Upper lobe of left lung (tissue), 6 donors: Measurements from ENCODE around the gene COG7. TPM values are rescaled to one million over a fixed set of nuclear protein-coding genes. Genes with fewer than 3 reads are reported as not detected.

ENCODE experiments used
- ATAC-seq, 2 donors: fragments of 200-7000 bp; cut with Tn5 transposase; one replicate each; pipeline ENCODE4 v1.9.1; 2022; ENCODE audit warnings: mild to moderate bottlenecking in 2 of 2, moderate library complexity in 2 of 2; ENCODE audit not compliant: low FRiP score in 2 of 2
- DNase-seq, 2 donors: peaks; one replicate each; pipeline ENCODE4 v3.0.0-alpha.2; 2019 to 2020
- H3K27ac ChIP-seq, 4 donors: fragments of 200-600 bp; sonication (generic); one replicate each; pipeline ENCODE4 v1.5.1; 2016 to 2019
- H3K27me3 ChIP-seq, 4 donors: fragments of 200-600 bp; sonication (generic); one replicate each; pipeline ENCODE4 v1.5.1; 2017 to 2019
- H3K36me3 ChIP-seq, 4 donors: fragments of 200-600 bp; sonication (generic); one replicate each; pipeline ENCODE4 v1.5.1; 2016 to 2019
- H3K4me1 ChIP-seq, 4 donors: fragments of 200-600 bp; sonication (generic); one replicate each; pipeline ENCODE4 v1.5.1; 2018 to 2019
- H3K4me3 ChIP-seq, 4 donors: fragments of 200-600 bp; sonication (generic); one replicate each; pipeline ENCODE4 v1.5.1; 2017 to 2019; ENCODE audit warnings: mild to moderate bottlenecking in 2 of 4, moderate library complexity in 1 of 4
- H3K9me3 ChIP-seq, 4 donors: fragments of 200-600 bp; sonication (generic); one replicate each; pipeline ENCODE4 v1.5.1; 2018 to 2019
- CTCF ChIP-seq, 6 experiments: fragments of 450-650 bp in 4 of 6; fragments of 200-600 bp in 2 of 6; sonication (generic) in 2 of 6; IDR thresholded peaks; one replicate each; pipeline ENCODE4 v1.5.1; 2016 to 2019; ENCODE audit warnings: antibody characterized with exemption in 6 of 6
- EP300 ChIP-seq, 4 donors: sonication (generic); formaldehyde crosslinking; IDR thresholded peaks; one replicate each; pipeline ENCODE4 v1.5.1; 2017; ENCODE audit warnings: antibody characterized with exemption in 4 of 4, control low read depth in 2 of 4
- POLR2A ChIP-seq, 4 donors: fragments of 450-650 bp; IDR thresholded peaks; one replicate each; pipeline ENCODE4 v1.5.1; 2016 to 2017; ENCODE audit warnings: antibody characterized with exemption in 4 of 4, mild to moderate bottlenecking in 2 of 4
- POLR2AphosphoS5 ChIP-seq, 2 donors: sonication (generic); formaldehyde crosslinking; IDR thresholded peaks; one replicate each; pipeline ENCODE4 v1.5.1; 2017; ENCODE audit warnings: antibody characterized with exemption in 2 of 2
- WGBS, 2 donors: methylation state at CpG; one replicate each; pipeline ENCODE4 v1.1.5; 2017 to 2018; 5-methylcytosine and 5-hydroxymethylcytosine counted together
- total RNA-seq, 6 donors: library from RNA; depleted of rRNA in 4 of 6; stranded (reverse); fragments of >200 nt in 4 of 6; gene quantifications; one replicate each; pipeline versions ENCODE4 v1.1.0 to v1.2.1, GENCODE V29; 2016 to 2021
- donor health status: DM: no; HTN: no; CAD: no; lungs with moderate emphysema.
- donor health status: DM: no; HTN: yes; CAD: no; lungs with severe emphysema.

The COG7 gene
- total RNA-seq, 6 donors from 2014 or later: 16.9 to 61.8 (median 24.8) TPM

- WGBS, 2 donors: 93 to 97% methylated on average over 14 of the region's 14 CpGs
- Histone ChIP-seq H3K4me3 (no peak overlapping the region), H3K4me1 (peaks cover 0 to 15% (median 10%) of the 10 kb centered on the region in 4 donors), H3K9me3 (no peaks in the 10 kb centered on the region), H3K27me3 (no peaks in the 10 kb centered on the region), H3K27ac (peak overlapping the region in 1 of 4 donors; percentile 5), H3K36me3 (peaks cover 67 to 99% (median 93%) of the 10 kb centered on the region in 4 donors)
- DNase-seq: no peak
- TF ChIP-seq POLR2AphosphoS5 (IDR thresholded peaks at IDR 0.05) (no peak), CTCF (IDR thresholded peaks at IDR 0.05) (no peak), EP300 (IDR thresholded peaks at IDR 0.05) (no peak), POLR2A (IDR thresholded peaks at IDR 0.05) (no peak)
- ATAC-seq: no peak
These were observed 29.8 kb upstream of the COG7 start for GRCh38 chr16:23482778-23483177.

GRCh38 chr16:23480257-23480656 is 27.3 kb upstream of the COG7 start:
- Histone ChIP-seq H3K4me1 (no peaks in the 10 kb centered on the region), H3K27me3 (no peaks in the 10 kb centered on the region), H3K9me3 (no peaks in the 10 kb centered on the region), H3K27ac (no peak overlapping the region), H3K36me3 (peaks cover 70 to 99% (median 94%) of the 10 kb centered on the region in 4 donors), H3K4me3 (no peak overlapping the region)
- ATAC-seq (no peak), DNase-seq (no peak)
- WGBS, 2 donors: 67 to 84% methylated on average over 1 to 4 of the region's 4 CpGs
- TF ChIP-seq POLR2A (IDR thresholded peaks at IDR 0.05) (no peak), EP300 (IDR thresholded peaks at IDR 0.05) (no peak), POLR2AphosphoS5 (IDR thresholded peaks at IDR 0.05) (no peak), CTCF (IDR thresholded peaks at IDR 0.05) (no peak)

DNA sequence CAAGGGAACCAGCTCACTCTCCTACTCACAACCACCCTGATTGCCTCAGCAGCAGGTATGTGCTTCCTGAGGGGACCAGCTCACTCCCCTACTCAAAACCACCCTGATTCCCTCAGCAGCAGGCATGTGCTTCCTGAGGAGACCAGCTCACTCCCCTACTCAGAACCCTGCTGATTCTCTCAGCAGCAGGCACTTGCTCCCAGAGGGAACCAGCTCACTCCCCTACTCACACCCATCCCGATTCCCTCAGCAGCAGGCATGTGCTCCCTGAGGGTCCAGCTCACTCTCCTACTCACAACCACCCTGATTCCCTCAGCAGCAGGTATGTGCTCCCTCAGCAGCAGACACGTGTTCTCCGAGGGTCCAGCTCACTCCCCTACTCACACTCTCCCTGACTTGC is 26.1 kb upstream of the COG7 start:
- no peak for DNase-seq
- no peak for TF ChIP-seq POLR2A (IDR thresholded peaks at IDR 0.05)
- no peak for TF ChIP-seq EP300 (IDR thresholded peaks at IDR 0.05)
- no peak for TF ChIP-seq CTCF (IDR thresholded peaks at IDR 0.05)
- TF ChIP-seq POLR2AphosphoS5 (IDR thresholded peaks at IDR 0.05): no peak
- no peak overlapping the region for H3K4me3 ChIP-seq
- no peaks in the 10 kb centered on the region for H3K4me1 ChIP-seq
- H3K27ac ChIP-seq: no peak overlapping the region
- H3K9me3 ChIP-seq: no peaks in the 10 kb centered on the region
- 89 to 98% methylated on average over 3 of the region's 3 CpGs for WGBS, 2 donors
- peaks cover 79 to 99% (median 95%) of the 10 kb centered on the region in 4 donors for H3K36me3 ChIP-seq
- no peaks in the 10 kb centered on the region for H3K27me3 ChIP-seq
- no peak for ATAC-seq

GRCh38 chr16:23478566-23478965 is 25.6 kb upstream of the COG7 start:
- Histone ChIP-seq H3K4me1 (no peaks in the 10 kb centered on the region), H3K36me3 (peaks cover 81 to 100% (median 97%) of the 10 kb centered on the region in 4 donors), H3K27ac (no peak overlapping the region), H3K9me3 (no peaks in the 10 kb centered on the region), H3K4me3 (no peak overlapping the region), H3K27me3 (no peaks in the 10 kb centered on the region)
- no peak for TF ChIP-seq EP300 (IDR thresholded peaks at IDR 0.05)
- TF ChIP-seq POLR2AphosphoS5 (IDR thresholded peaks at IDR 0.05): no peak
- no peak for TF ChIP-seq CTCF (IDR thresholded peaks at IDR 0.05)
- TF ChIP-seq POLR2A (IDR thresholded peaks at IDR 0.05): no peak
- 100% methylated on average over 1 to 3 of the region's 3 CpGs for WGBS, 2 donors
- no peak for DNase-seq
- peak; percentile 32 to 38 for ATAC-seq

GRCh38 chr16:23476289-23476688 is 23.3 kb upstream of the COG7 start:
- H3K36me3 ChIP-seq: peaks cover 71 to 99% (median 88%) of the 10 kb centered on the region in 4 donors
- WGBS, 2 donors: 88 to 91% methylated on average over 1 of the region's 1 CpG
- no peak for ATAC-seq

More at GRCh38 chr16:23476289-23476688, 23.3 kb upstream of the COG7 start:
- no peak for DNase-seq
- no peak overlapping the region for H3K4me3 ChIP-seq
- no peaks in the 10 kb centered on the region for H3K4me1 ChIP-seq
- TF ChIP-seq POLR2A (IDR thresholded peaks at IDR 0.05) (no peak), EP300 (IDR thresholded peaks at IDR 0.05) (no peak), CTCF (IDR thresholded peaks at IDR 0.05) (no peak), POLR2AphosphoS5 (IDR thresholded peaks at IDR 0.05) (no peak)
- no peaks in the 10 kb centered on the region for H3K9me3 ChIP-seq
- no peaks in the 10 kb centered on the region for H3K27me3 ChIP-seq
- no peak overlapping the region for H3K27ac ChIP-seq
